Smooth muscle cell of the brain vasculature (primary cell): ENCODE results near the gene ABHD17C.
"Not testable (repeated sequence)": the region's sequence is repeated elsewhere in the genome, so short reads cannot be mapped to it uniquely, and the experiment has no call there.

Experiments
- DNase-seq: peaks from one replicate; pipeline ENCODE4 v3.0.0-alpha.2; 2012; ENCODE audit warnings: low read depth, low spot score

Gene ABHD17C

GRCh38 chr15:80730926-80731325, 35.8 kb downstream of the ABHD17C start:
- DNase-seq, result no peak

DNA sequence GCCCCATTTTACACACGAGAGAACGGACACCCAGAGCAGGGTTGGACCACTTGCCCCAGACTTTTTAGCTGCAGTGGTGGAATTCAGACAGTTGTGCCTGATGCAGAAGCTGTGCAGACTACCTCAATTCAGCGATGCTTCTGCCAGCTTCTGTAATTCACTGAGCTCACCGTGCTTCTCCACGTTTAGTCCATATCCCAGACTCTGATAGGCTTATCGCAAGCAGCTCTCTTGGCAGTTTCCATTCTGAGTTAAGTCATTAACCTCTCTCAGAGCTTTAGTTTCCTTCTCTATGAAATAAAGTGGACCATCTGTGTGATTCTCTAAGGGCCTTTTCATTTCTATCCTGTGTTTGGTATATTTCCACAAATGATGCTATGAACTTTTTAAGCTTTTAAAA, 37.1 kb downstream of the ABHD17C start:
- DNase-seq, result no peak

GRCh38 chr15:80732818-80733217, 37.7 kb downstream of the ABHD17C start:
- no peak for DNase-seq

- no peak for DNase-seq
Measured at GRCh38 chr15:80733460-80733859, 38.4 kb downstream of the ABHD17C start.

DNA sequence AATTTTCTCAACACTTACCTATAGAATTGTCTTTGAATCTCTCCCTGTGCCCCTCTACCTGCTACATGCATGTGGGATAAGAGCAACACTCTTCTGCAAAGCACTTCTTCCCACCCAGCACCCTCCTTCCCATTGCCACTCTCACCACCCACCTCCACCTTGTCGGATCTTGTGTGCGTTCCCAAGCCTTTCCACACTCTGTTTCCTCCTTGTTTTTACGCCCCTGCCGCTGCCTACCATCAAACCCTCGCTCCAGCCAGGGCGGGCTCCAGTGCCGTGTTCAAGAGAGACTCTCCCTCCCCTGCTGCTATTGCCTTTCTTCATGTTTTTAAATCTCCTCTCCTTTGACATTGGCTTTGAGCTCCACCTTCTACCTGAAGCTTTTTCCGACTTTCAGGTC, 40.2 kb downstream of the ABHD17C start:
- no peak for DNase-seq

DNA sequence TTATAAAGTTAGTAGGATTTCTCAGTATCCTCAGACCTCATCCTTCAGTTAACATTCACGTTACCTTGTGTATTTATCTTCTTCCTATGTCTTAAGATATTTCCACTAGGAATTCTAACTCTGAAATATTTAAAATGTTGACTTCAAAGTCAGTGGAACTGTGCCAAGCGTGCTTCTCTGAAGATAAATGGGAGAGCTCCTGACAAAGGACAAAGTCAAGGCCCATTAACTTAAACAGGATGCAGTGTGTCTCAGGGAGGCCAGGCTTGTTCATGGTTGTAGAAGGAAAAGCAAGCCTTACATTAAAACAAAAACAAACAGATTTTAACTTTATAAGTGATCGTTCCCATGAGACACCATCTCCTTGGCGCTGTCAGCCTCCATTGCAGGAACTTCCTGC, 41.5 kb downstream of the ABHD17C start:
- DNase-seq, result no peak

DNA sequence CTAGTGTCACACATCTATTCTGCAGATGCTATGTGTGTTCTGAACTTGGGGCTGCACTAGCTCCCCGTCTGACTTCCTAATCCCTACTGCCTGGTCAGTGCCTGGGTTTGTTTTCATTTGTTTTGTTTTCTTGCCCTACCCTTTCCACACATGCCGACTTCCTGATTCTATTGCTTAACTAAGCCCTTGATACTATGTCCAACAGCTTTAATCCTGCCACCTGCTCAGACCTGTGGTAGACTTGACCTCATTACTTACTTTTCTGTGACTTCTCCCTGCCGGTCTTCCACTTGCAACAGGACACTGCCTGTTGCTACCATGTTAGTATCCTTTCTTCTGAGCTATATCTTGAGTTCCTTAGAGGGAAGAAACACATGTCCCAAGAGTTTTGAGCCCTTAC, 44.8 kb downstream of the ABHD17C start:
- no peak for DNase-seq

DNA sequence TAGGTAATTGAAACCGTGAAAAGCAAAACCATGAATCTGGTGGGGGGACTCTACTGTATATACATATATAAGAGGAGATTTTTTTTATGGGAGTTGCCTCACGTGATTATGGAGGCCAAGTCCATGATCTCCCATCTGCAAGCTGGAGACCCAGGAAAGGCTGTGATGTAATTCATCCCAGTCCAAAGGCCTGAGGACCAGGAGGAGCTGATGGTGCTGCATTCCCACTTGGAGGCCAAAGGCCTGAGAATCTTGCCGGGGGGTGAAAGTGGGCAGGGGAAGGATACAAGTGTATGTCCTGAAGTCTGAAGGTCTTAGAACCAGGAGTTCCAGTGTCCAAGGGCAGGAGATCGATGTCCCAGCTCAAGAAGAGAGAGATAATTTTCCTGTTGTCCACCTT, 47.0 kb downstream of the ABHD17C start:
- no peak for DNase-seq

DNA sequence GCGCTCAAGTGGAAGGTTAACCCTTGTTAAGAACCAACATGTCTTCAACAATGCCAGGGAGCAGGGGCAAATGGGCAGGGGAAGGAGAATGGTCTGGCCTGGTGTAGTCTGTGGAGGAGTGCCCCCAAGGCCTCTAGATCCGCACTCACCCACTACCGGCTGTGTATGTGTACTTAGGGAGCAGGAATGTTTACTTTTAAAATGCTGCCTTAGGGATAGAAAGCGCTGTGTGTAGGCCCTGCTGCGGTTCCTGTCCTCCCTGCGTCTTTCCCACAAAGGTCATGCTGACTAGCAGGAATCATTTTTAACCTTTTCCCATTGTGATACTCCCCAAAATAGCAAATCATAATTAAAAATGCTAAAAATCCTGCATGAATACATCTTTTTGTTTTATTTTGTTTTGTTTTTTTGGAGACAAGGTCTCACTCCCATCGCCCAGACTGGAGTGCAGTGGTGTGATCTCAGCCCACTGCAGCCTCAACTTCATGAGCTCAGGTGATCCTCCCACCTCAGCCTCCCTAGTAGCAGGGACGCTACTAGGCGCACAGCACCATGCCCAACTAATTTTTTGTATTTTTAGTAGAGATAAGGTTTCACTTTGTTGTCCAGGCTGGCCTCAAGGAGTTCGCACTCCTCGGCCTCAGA, 48.2 kb downstream of the ABHD17C start:
- peak; percentile 24 for DNase-seq

DNA sequence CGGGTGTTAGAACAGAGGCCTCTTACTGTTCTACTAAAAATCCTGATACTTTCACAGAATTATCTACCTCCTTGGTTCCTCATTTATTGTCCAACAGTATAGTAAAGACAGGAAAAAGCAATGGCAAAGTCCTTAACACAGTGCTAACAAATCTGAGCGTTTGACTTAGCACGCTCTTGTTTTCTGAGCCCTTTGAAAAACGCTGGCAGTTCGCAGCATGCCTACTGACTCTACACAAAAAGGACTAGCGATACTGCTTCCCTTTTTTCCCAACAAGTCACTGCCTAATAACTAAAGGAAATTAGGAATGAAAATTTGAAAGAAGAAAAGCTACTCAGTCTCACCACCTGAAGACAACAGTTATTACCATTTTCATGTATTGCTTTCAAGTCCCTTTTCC, 49.3 kb downstream of the ABHD17C start:
- DNase-seq, result no peak

GRCh38 chr15:80744826-80745225, 49.7 kb downstream of the ABHD17C start:
- no peak for DNase-seq

DNA sequence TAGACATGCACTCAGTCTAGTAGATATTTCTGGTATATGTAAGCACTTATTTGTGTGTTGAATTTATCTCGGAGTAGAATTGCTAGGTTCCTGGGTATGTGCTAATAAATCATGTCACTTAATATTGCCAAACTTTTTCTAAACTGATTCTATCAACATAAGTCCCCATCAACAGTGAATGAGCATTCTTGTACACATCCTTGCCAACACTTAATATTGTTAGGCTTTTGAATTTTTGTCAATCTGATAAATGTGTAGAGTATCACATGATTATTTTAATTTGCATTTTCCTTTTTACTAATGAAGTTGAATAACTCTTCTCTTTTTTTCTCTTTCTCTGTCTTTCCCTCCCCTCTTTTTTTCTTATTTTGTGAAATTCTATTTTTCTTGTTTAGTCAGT, 50.8 kb downstream of the ABHD17C start:
- DNase-seq, result no peak

GRCh38 chr15:80747317-80748053, 52.4 kb downstream of the ABHD17C start:
- DNase-seq, result no peak

DNA sequence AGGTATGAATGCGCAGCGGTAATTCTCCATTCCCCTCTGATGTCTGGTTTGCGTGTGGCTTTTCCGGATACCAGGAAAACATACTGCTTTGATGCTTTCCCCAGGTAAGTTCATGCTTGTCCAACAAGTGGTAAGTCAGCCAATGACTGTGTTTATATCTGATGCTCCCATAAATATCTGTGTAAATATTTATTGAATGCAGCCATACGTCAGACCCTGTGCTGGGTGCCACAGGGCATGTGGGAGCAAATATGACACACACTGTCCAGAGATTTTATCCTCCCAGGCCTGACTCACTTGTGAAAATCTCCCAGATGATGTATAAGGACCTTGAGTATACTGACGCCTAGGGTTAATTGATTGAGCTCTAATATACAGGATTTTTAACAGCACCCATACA, 54.5 kb downstream of the ABHD17C start:
- no peak for DNase-seq

GRCh38 chr15:80750575-80750974, 55.5 kb downstream of the ABHD17C start:
- no peak for DNase-seq

GRCh38 chr15:80752204-80752603, 57.1 kb downstream of the ABHD17C start:
- no peak for DNase-seq

GRCh38 chr15:80753161-80753560, 58.1 kb downstream of the ABHD17C start:
- no peak for DNase-seq

- no peak for DNase-seq
Measured at GRCh38 chr15:80754014-80754413, 58.9 kb downstream of the ABHD17C start.

DNA sequence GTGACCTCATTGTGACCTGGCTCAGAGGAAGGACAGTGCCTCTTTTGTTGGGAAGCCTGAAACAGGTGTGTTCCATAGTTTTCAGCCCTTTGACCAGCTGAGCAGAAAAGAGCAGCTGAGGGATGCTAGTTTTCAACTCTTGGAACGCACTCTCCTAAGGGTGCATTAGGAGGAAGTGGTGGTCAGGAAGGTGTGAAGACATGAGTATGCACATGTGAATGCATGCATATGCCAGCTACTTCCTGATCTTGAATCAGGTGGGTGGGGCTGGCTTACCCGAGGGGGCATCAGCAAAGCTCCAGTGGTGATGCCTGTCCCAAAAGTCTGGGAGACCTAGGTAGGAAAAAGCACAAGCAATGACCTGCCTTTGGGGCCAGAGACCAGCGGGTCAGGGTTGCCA, 60.8 kb downstream of the ABHD17C start:
- no peak for DNase-seq

GRCh38 chr15:80758130-80758745, 63.1 kb downstream of the ABHD17C start:
- DNase-seq, result no peak

- DNase-seq, result no peak
Measured at GRCh38 chr15:80760960-80761359, 65.8 kb downstream of the ABHD17C start.

DNA sequence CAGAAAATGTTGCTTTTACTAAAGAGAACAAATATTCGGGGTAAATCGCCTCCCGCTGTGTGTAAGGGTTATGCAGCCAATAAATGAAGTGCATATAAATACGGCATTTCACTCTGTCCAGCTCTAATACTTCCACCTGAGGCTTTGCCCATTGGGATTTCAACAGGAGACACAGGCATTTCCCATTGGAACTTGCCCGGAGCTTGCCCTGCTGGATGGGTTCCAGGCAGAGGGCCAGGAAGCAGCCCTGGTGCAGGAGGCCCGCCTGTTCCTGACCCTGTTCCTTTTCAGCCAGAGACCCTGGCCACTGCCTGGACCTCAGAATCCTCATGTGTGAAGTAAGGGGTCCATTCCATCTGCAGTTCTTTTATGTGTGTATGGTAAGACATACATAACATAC, 66.6 kb downstream of the ABHD17C start:
- no peak for DNase-seq

GRCh38 chr15:80763235-80763634, 68.1 kb downstream of the ABHD17C start:
- DNase-seq, result not testable (repeated sequence)
